H1 (cell line): Measurements from ENCODE around the gene OTOP3. TPM values are rescaled to one million over a fixed set of nuclear protein-coding genes. Genes with fewer than 3 reads are reported as not detected.

Experiments
- CTCF ChIA-PET: fragments of 300-600 bp; sonication (Branson Sonifier 250); formaldehyde crosslinking; loops from one replicate; lab custom pipeline; 2021; ENCODE audit not compliant: partially characterized antibody; lab: Charles Lee
- POLR2A ChIA-PET: fragments of 300-600 bp; sonication (Branson Sonifier 250); formaldehyde crosslinking; loops from one replicate; lab custom pipeline; 2021; ENCODE audit warnings: inconsistent platforms; ENCODE audit not compliant: partially characterized antibody; lab: Charles Lee
- DNase-seq, 2 experiments: peaks; one replicate each; pipeline versions ENCODE4 v3.0.0 to v3.0.0-alpha.2; 2010 to 2022; ENCODE audit warnings: low spot score in 2 of 2, low read depth in 1 of 2, mixed read lengths in 1 of 2
- FAIRE-seq: peaks from 2 replicates; lab custom pipeline; 2011; peaks lifted over from hg19 to GRCh38; lab: Jason Lieb, UNC
- H2AFZ ChIP-seq: 2 replicates; pipeline ENCODE4 v1.8.1; 2012; ENCODE audit warnings: low read length, inconsistent platforms
- H2AK5ac ChIP-seq: 2 replicates; pipeline ENCODE4 v1.6.1; 2013; ENCODE audit warnings: low read depth, low read length
- H2BK120ac ChIP-seq: replicated peaks from 2 replicates; pipeline ENCODE3; 2013; ENCODE audit warnings: low read depth, low read length, inconsistent platforms
- H2BK12ac ChIP-seq: 2 replicates; pipeline ENCODE4 v1.6.1; 2013; ENCODE audit warnings: low read depth, low read length
- H2BK15ac ChIP-seq: 2 replicates; pipeline ENCODE4 v1.6.1; 2013; ENCODE audit warnings: low read length
- H2BK20ac ChIP-seq: 2 replicates; pipeline ENCODE4 v1.6.1; 2013; ENCODE audit warnings: low read length
- H2BK5ac ChIP-seq: 2 replicates; pipeline ENCODE4 v1.6.1; 2013; ENCODE audit warnings: low read depth, low read length
- H3K14ac ChIP-seq: 2 replicates; pipeline ENCODE4 v1.6.1; 2013; ENCODE audit warnings: inconsistent platforms; ENCODE audit not compliant: insufficient read length
- H3K18ac ChIP-seq: 2 replicates; pipeline ENCODE4 v1.6.1; 2013; ENCODE audit warnings: low read length; ENCODE audit errors: extremely low read depth
- H3K23ac ChIP-seq: 2 replicates; pipeline ENCODE4 v1.6.1; 2013; ENCODE audit warnings: inconsistent platforms; ENCODE audit not compliant: insufficient read length
- H3K23me2 ChIP-seq: 2 replicates; pipeline ENCODE4 v1.6.1; 2013; ENCODE audit warnings: low read depth, low read length
- H3K27ac ChIP-seq: 2 replicates; pipeline ENCODE4 v1.6.1; 2011; ENCODE audit warnings: low read depth, low read length, inconsistent platforms
- H3K27me3 ChIP-seq, 4 experiments: replicated peaks in 1 of 4; 1 replicate in 1 of 4; 2 replicates in 3 of 4; pipeline versions ENCODE4 v1.6.1 to v1.8.1; 2011 to 2013; ENCODE audit warnings: low read length in 3 of 4, mild to moderate bottlenecking in 3 of 4, inconsistent platforms in 2 of 4, mixed read lengths in 2 of 4, moderate library complexity in 1 of 4; ENCODE audit not compliant: control insufficient read depth in 3 of 4, insufficient read depth in 3 of 4; ENCODE audit errors: extremely low read depth in 1 of 4
- H3K36me3 ChIP-seq, 4 experiments: 2 replicates each; pipeline versions ENCODE4 v1.6.1 to v1.8.1; 2011 to 2013; ENCODE audit warnings: mild to moderate bottlenecking in 4 of 4, low read length in 3 of 4, moderate library complexity in 2 of 4, control low read depth in 1 of 4, inconsistent platforms in 1 of 4; ENCODE audit not compliant: insufficient read depth in 4 of 4, control insufficient read depth in 2 of 4
- H3K4ac ChIP-seq: replicated peaks from 2 replicates; pipeline ENCODE3; 2013; ENCODE audit warnings: low read length, low read depth, mixed read lengths, inconsistent platforms; ENCODE audit not compliant: insufficient read length
- H3K4me1 ChIP-seq, 4 experiments: replicated peaks in 1 of 4; 1 replicate in 1 of 4; 2 replicates in 3 of 4; pipeline versions ENCODE4 v1.6.1 to v1.8.1; 2011 to 2013; ENCODE audit warnings: low read length in 3 of 4, inconsistent platforms in 2 of 4, mixed read lengths in 1 of 4; ENCODE audit not compliant: insufficient read depth in 4 of 4, control insufficient read depth in 3 of 4
- H3K4me2 ChIP-seq, 2 experiments: 2 replicates each; pipeline versions ENCODE4 v1.6.1 to v1.8.1; 2011 to 2013; ENCODE audit warnings: low read depth in 2 of 2, low read length in 2 of 2, control low read depth in 1 of 2, inconsistent platforms in 1 of 2, mild to moderate bottlenecking in 1 of 2; ENCODE audit not compliant: insufficient read depth in 1 of 2
- H3K4me3 ChIP-seq, 4 experiments: fragments of 200-600, 300-600 bp in 1 of 4; sonication (generic), shearing (Covaris generic), sonication (Bioruptor Twin) in 1 of 4; 2 replicates each; pipeline versions ENCODE4 v1.5.1 to v1.8.1; 2011 to 2016; ENCODE audit warnings: low read length in 4 of 4, low read depth in 3 of 4, control low read depth in 2 of 4, inconsistent platforms in 2 of 4, mild to moderate bottlenecking in 2 of 4, mixed read lengths in 1 of 4, moderate library complexity in 1 of 4; ENCODE audit not compliant: insufficient read depth in 2 of 4; ENCODE audit errors: extremely low read depth in 1 of 4
- H3K56ac ChIP-seq: replicated peaks from 2 replicates; pipeline ENCODE3; 2013; ENCODE audit warnings: low read depth, mild to moderate bottlenecking, mixed read lengths, low read length, inconsistent platforms; ENCODE audit not compliant: insufficient read length
- H3K79me1 ChIP-seq: 2 replicates; pipeline ENCODE4 v1.6.1; 2013; ENCODE audit warnings: low read depth, low read length, control low read depth
- H3K79me2 ChIP-seq, 2 experiments: 2 replicates each; pipeline versions ENCODE4 v1.6.1 to v1.8.1; 2012 to 2013; ENCODE audit warnings: low read length in 2 of 2, mild to moderate bottlenecking in 2 of 2, inconsistent platforms in 1 of 2; ENCODE audit not compliant: insufficient read depth in 2 of 2, control insufficient read depth in 1 of 2
- H3K9ac ChIP-seq, 4 experiments: replicated peaks in 1 of 4; 1 replicate in 1 of 4; 2 replicates in 3 of 4; pipeline versions ENCODE4 v1.6.1 to v1.8.1; 2011 to 2013; ENCODE audit warnings: low read depth in 3 of 4, low read length in 3 of 4, control low read depth in 2 of 4, mild to moderate bottlenecking in 2 of 4, moderate library complexity in 2 of 4, inconsistent platforms in 1 of 4; ENCODE audit errors: extremely low read depth in 1 of 4
- H3K9me3 ChIP-seq, 2 experiments: 2 replicates each; pipeline versions ENCODE4 v1.6.1 to v1.8.1; 2012 to 2013; ENCODE audit warnings: mild to moderate bottlenecking in 2 of 2, moderate library complexity in 2 of 2, control low read depth in 1 of 2, inconsistent platforms in 1 of 2, low read depth in 1 of 2, low read length in 1 of 2, mixed read lengths in 1 of 2; ENCODE audit not compliant: insufficient read depth in 2 of 2
- H4K20me1 ChIP-seq, 2 experiments: replicated peaks in 1 of 2; 2 replicates each; pipeline versions ENCODE3 to v1.8.1; 2011 to 2013; ENCODE audit warnings: inconsistent platforms in 2 of 2, low read length in 2 of 2, mild to moderate bottlenecking in 1 of 2; ENCODE audit not compliant: insufficient read depth in 2 of 2, control insufficient read depth in 1 of 2
- H4K5ac ChIP-seq: 2 replicates; pipeline ENCODE4 v1.6.1; 2013; ENCODE audit warnings: low read length, low read depth, mixed read lengths, inconsistent platforms; ENCODE audit not compliant: insufficient read length
- H4K8ac ChIP-seq: 2 replicates; pipeline ENCODE4 v1.8.0; 2013; ENCODE audit warnings: mild to moderate bottlenecking, moderate library complexity, low read length, inconsistent platforms; ENCODE audit not compliant: insufficient read depth; ENCODE audit errors: extremely low read depth
- H4K91ac ChIP-seq: replicated peaks from 2 replicates; pipeline ENCODE3; 2013; ENCODE audit warnings: low read length, mixed read lengths, inconsistent platforms; ENCODE audit not compliant: insufficient read length
- ATF2 ChIP-seq: IDR thresholded peaks from 2 replicates; pipeline ENCODE4 v1.6.1; 2012; ENCODE audit warnings: low read length, inconsistent platforms
- BACH1 ChIP-seq: IDR thresholded peaks from 2 replicates; pipeline ENCODE4 v1.6.1; 2012; ENCODE audit warnings: low read length, improper control_type of control experiment
- EP300 ChIP-seq, 2 experiments: IDR thresholded peaks; 1 replicate in 1 of 2; 2 replicates in 1 of 2; pipeline ENCODE4 v1.6.1; 2011 to 2012; ENCODE audit warnings: low read depth in 2 of 2, low read length in 2 of 2, mild to moderate bottlenecking in 2 of 2, borderline replicate concordance in 1 of 2, inconsistent platforms in 1 of 2, moderate library complexity in 1 of 2
- JUN ChIP-seq: IDR thresholded peaks from 2 replicates; pipeline ENCODE4 v1.6.1; 2011; ENCODE audit warnings: low read depth, mild to moderate bottlenecking, improper control_type of control experiment, low read length
- POLR2A ChIP-seq, 2 experiments: IDR thresholded peaks; 1 replicate in 1 of 2; 2 replicates in 1 of 2; pipeline ENCODE4 v1.6.1; 2011; ENCODE audit warnings: low read depth in 2 of 2, low read length in 2 of 2, mild to moderate bottlenecking in 2 of 2; ENCODE audit errors: control extremely low read depth in 1 of 2
- TAF1 ChIP-seq: IDR thresholded peaks from 2 replicates; pipeline ENCODE4 v1.6.1; 2011; ENCODE audit warnings: mild to moderate bottlenecking, low read depth, low read length
- TBP ChIP-seq: IDR thresholded peaks from 2 replicates; pipeline ENCODE4 v1.6.1; 2011; ENCODE audit warnings: low read depth, low read length, improper control_type of control experiment
- WGBS, 2 experiments: shearing (Covaris generic) in 1 of 2; methylation state at CpG; one replicate each; pipeline versions ENCODE4 v1.1.6 to v1.1.7; 2013 to 2015; ENCODE audit warnings: low lambda C conversion rate in 2 of 2, mixed read lengths in 2 of 2, inconsistent platforms in 1 of 2, low coverage in 1 of 2, missing lambda C conversion rate in 1 of 2; ENCODE audit not compliant: insufficient replicate concordance in 2 of 2, insufficient coverage in 1 of 2, insufficient read length in 1 of 2; ENCODE audit errors: extremely low coverage in 1 of 2, missing lambda C conversion rate in 1 of 2; 5-methylcytosine and 5-hydroxymethylcytosine counted together
- polyA plus RNA-seq, 7 experiments: library from polyadenylated mRNA; depleted of rRNA in 3 of 7; stranded (reverse) in 5 of 7; unstranded in 2 of 7; fragments of >200 nt in 5 of 7; fragments of 200-250 nt in 2 of 7; gene quantifications; 1 replicate in 5 of 7; 2 replicates in 1 of 7; 4 replicates in 1 of 7; pipeline versions ENCODE4 v1.2.1 to v1.2.3, GENCODE V29; 2011 to 2013; ENCODE audit warnings: missing spikeins in 2 of 7, mixed read lengths in 2 of 7
- total RNA-seq: library from RNA; stranded (reverse); fragmentation: NEBNext Ultra II Directional; extraction: Animal tissue kit (Norgen Biotek cat#: 25700); gene quantifications from 2 replicates; pipeline ENCODE4 v1.2.1, GENCODE V29; 2021

The OTOP3 gene
- total and polyA plus RNA-seq, 2 of the 8 experiments (the other 6 are each of a cell fraction or from before 2014, with no cell fraction given): 0.05 TPM; not detected in 1

- H3K23ac ChIP-seq: no peak overlapping the region
- no peak overlapping the region for H3K9ac ChIP-seq
- H2BK120ac ChIP-seq: no peak overlapping the region
- no peaks in the 10 kb centered on the region for H3K23me2 ChIP-seq
- no peak overlapping the region for H2BK5ac ChIP-seq
- H2BK20ac ChIP-seq: no peak overlapping the region
- no peak overlapping the region for H3K14ac ChIP-seq
- H3K56ac ChIP-seq: no peak overlapping the region
- POLR2A ChIA-PET: interaction anchor here (1.6 to 7.8 kb wide), 3 partner anchors 13 to 18 kb away, joined by 3 to 87 read pairs (median 10); partner anchors contain the start of gene MRPL58
- no peak overlapping the region for H4K8ac ChIP-seq
- H4K5ac ChIP-seq: no peak overlapping the region
- H3K9me3 ChIP-seq: no peaks in the 10 kb centered on the region
- H3K79me1 ChIP-seq: no peaks in the 10 kb centered on the region
- H3K4ac ChIP-seq: no peak overlapping the region
- H4K91ac ChIP-seq: no peak overlapping the region
- H3K18ac ChIP-seq: no peak overlapping the region
- H2AK5ac ChIP-seq: no peak overlapping the region
- FAIRE-seq (no peak), DNase-seq (no peak)
- WGBS, 2 experiments: 89% methylated on average over 7 of the region's 7 CpGs; no CpG with 5 or more reads in 1 of the 2 experiments
- CTCF ChIA-PET: interaction anchor here (0.8 to 4.1 kb wide), 5 partner anchors 11 to 107 kb away, joined by 3 to 22 read pairs (median 3); partner anchors contain the start of gene OTOP2
- H3K4me1 ChIP-seq: no peaks in the 10 kb centered on the region
- H3K27me3 ChIP-seq: no peaks in the 10 kb centered on the region
- no peak overlapping the region for H3K4me3 ChIP-seq
- peaks cover 0 to 7% of the 10 kb centered on the region in 2 experiments for H4K20me1 ChIP-seq
- peaks cover 0 to 3% (median 2%) of the 10 kb centered on the region in 4 experiments; a peak in 2 of 8 replicates for H3K36me3 ChIP-seq
- H3K27ac ChIP-seq: no peak overlapping the region
- H3K79me2 ChIP-seq: peaks cover 0 to 13% of the 10 kb centered on the region in 2 experiments; a peak in 1 of 4 replicates
- H2BK15ac ChIP-seq: no peak overlapping the region
- no peak overlapping the region for H2AFZ ChIP-seq
- no peak for TF ChIP-seq TAF1
- TF ChIP-seq JUN: no peak
- no peak for TF ChIP-seq BACH1
- no peak for TF ChIP-seq TBP
- TF ChIP-seq POLR2A (IDR thresholded peaks at IDR 0.05; ENCODE audit: control extremely low read depth in 1 of 2, low read depth in 2 of 2, low read length in 2 of 2): no peak
- no peak for TF ChIP-seq EP300 (IDR thresholded peaks at IDR 0.05; ENCODE audit: borderline replicate concordance in 1 of 2, low read depth in 2 of 2, low read length in 2 of 2)
- no peak for TF ChIP-seq ATF2
- H2BK12ac ChIP-seq: no peak overlapping the region
- no peak overlapping the region for H3K4me2 ChIP-seq
Measured at GRCh38 chr17:74994440-74994839, 58.7 kb downstream of the OTOP3 start.
